DND-41 (cell line): Measurements from ENCODE around the gene BRD9.
"Not testable (repeated sequence)": the region's sequence is repeated elsewhere in the genome, so short reads cannot be mapped to it uniquely, and the experiment has no call there.

Experiments
- ATAC-seq: fragments of 200-7000 bp; cut with Tn5 transposase; 3 replicates; pipeline ENCODE4 v1.9.1; 2021; ENCODE audit warnings: low read depth; ENCODE audit not compliant: insufficient read depth
- DNase-seq: peaks from one replicate; pipeline ENCODE4 v3.0.0-alpha.2; 2020
- H2AFZ ChIP-seq: 2 replicates; pipeline ENCODE4 v1.6.0; 2012; ENCODE audit warnings: low read depth, low read length
- H3K27ac ChIP-seq: 2 replicates; pipeline ENCODE4 v1.5.1; 2012; ENCODE audit warnings: low read length, inconsistent platforms
- H3K27me3 ChIP-seq: fragments of 200-600 bp; sonication (generic); 2 replicates; pipeline ENCODE4 v1.6.0; 2012; ENCODE audit warnings: low read length, mild to moderate bottlenecking, inconsistent platforms; ENCODE audit not compliant: insufficient read depth, poor library complexity
- H3K36me3 ChIP-seq: 2 replicates; pipeline ENCODE4 v1.5.1; 2012; ENCODE audit warnings: low read length, inconsistent platforms; ENCODE audit not compliant: insufficient read depth
- H3K4me1 ChIP-seq: 2 replicates; pipeline ENCODE4 v1.5.1; 2012; ENCODE audit warnings: mild to moderate bottlenecking, low read length; ENCODE audit not compliant: insufficient read depth
- H3K4me2 ChIP-seq: 2 replicates; pipeline ENCODE4 v1.6.0; 2012; ENCODE audit warnings: mild to moderate bottlenecking, moderate library complexity, low read length, inconsistent platforms; ENCODE audit not compliant: insufficient read depth
- H3K4me3 ChIP-seq, 2 experiments: fragments of 200-600 bp in 1 of 2; shearing (Covaris generic) in 1 of 2; 2 replicates each; pipeline ENCODE4 v1.5.1; 2012 to 2016; ENCODE audit warnings: inconsistent platforms in 2 of 2, low read length in 2 of 2, mild to moderate bottlenecking in 2 of 2, low read depth in 1 of 2, moderate library complexity in 1 of 2
- H3K79me2 ChIP-seq: 2 replicates; pipeline ENCODE4 v1.6.0; 2012; ENCODE audit warnings: low read length, inconsistent platforms; ENCODE audit not compliant: insufficient read depth
- H3K9ac ChIP-seq: 2 replicates; pipeline ENCODE4 v1.6.0; 2012; ENCODE audit warnings: low read depth, mild to moderate bottlenecking, inconsistent platforms, low read length, moderate library complexity
- H3K9me3 ChIP-seq: 2 replicates; pipeline ENCODE4 v1.5.1; 2012; ENCODE audit warnings: low read length, moderate library complexity, mild to moderate bottlenecking, inconsistent platforms; ENCODE audit not compliant: insufficient read depth, severe bottlenecking
- H4K20me1 ChIP-seq: 2 replicates; pipeline ENCODE4 v1.6.0; 2012; ENCODE audit warnings: low read length; ENCODE audit not compliant: insufficient read depth
- EZH2 ChIP-seq: IDR thresholded peaks from 3 replicates; pipeline ENCODE4 v1.6.1; 2012; ENCODE audit warnings: borderline replicate concordance, low read depth, mild to moderate bottlenecking, moderate library complexity, low read length, inconsistent platforms; ENCODE audit not compliant: severe bottlenecking
- TF ChIP-seq, protein P1 (sequence below): IDR thresholded peaks from 2 replicates; pipeline ENCODE4 v1.5.1; 2012; ENCODE audit warnings: borderline replicate concordance, low read length, moderate library complexity, mild to moderate bottlenecking; ENCODE audit not compliant: poor library complexity, severe bottlenecking; ENCODE audit errors: extremely low read depth

Gene BRD9

DNA sequence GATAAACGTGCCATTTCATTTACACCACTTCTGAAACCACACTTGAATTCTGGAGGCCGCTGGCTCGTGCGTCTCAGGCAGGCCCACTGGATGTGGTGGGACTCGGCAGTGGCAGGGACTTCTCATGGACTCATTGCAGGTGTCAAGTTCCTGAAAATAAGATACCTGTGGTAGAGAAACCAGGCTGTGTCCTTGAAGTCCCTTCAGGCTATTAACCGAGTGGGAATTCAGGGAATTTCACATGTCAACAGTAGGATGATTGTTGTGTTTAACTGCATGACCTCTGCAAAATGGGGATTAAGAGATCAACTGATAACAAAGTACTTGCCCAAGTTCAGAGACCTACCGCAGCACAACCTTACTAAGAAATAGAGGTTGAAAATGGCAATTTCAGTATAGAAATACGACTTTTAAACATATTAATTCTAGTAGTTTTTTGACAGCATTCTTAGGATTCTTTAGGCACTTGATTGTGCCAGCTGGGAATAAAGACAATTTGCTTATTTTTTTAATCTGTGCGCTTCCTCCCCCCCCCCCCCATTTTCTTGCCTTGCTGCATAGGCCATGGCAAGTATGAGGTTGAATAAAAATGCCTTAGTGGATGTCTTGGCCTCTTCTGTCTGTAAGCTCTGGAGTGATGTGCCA is 26.9 kb upstream of the BRD9 start:
- Histone ChIP-seq H2AFZ (no peak overlapping the region), H3K36me3 (peaks cover 61% of the 10 kb centered on the region), H3K27ac (no peak overlapping the region), H3K4me2 (no peak overlapping the region), H3K9me3 (no peaks in the 10 kb centered on the region), H3K79me2 (no peaks in the 10 kb centered on the region), H3K27me3 (no peaks in the 10 kb centered on the region), H3K4me3 (no peak overlapping the region), H3K4me1 (peaks cover 3% of the 10 kb centered on the region), H4K20me1 (peaks cover 7% of the 10 kb centered on the region; the same call in 1 of the 2 replicates), H3K9ac (no peak overlapping the region)
- DNase-seq (no peak), ATAC-seq (no peak)
- TF ChIP-seq, protein P1, sequence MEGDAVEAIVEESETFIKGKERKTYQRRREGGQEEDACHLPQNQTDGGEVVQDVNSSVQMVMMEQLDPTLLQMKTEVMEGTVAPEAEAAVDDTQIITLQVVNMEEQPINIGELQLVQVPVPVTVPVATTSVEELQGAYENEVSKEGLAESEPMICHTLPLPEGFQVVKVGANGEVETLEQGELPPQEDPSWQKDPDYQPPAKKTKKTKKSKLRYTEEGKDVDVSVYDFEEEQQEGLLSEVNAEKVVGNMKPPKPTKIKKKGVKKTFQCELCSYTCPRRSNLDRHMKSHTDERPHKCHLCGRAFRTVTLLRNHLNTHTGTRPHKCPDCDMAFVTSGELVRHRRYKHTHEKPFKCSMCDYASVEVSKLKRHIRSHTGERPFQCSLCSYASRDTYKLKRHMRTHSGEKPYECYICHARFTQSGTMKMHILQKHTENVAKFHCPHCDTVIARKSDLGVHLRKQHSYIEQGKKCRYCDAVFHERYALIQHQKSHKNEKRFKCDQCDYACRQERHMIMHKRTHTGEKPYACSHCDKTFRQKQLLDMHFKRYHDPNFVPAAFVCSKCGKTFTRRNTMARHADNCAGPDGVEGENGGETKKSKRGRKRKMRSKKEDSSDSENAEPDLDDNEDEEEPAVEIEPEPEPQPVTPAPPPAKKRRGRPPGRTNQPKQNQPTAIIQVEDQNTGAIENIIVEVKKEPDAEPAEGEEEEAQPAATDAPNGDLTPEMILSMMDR: no peak
- no peak for TF ChIP-seq EZH2

DNA sequence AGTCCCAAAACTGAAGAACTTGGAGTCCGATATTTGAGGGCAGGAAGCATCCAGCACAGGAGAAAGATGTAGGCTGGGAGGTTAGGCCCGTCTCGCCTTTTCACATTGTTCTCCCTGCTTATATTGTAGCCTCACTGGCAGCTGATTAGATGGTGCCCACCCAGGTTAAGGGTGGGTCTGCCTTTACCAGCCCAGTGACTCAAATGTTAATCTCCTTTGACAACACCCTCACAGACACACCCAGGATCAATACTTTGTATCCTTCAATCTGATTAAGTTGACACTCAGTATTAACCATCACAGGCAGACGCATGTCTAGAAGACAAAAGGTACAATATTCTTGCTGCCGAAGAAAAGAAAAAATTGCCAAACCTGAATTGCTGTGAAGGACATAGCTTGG is 26.1 kb upstream of the BRD9 start:
- ATAC-seq, H3K27me3 ChIP-seq, H3K9ac ChIP-seq, H3K4me2 ChIP-seq, H3K27ac ChIP-seq, H3K79me2 ChIP-seq, H3K9me3 ChIP-seq, H2AFZ ChIP-seq, DNase-seq, H3K4me1 ChIP-seq, H3K4me3 ChIP-seq: not testable (repeated sequence)
- peaks cover 69% of the 10 kb centered on the region for H3K36me3 ChIP-seq
- H4K20me1 ChIP-seq: peaks cover 12% of the 10 kb centered on the region; the same call in 1 of the 2 replicates

DNA sequence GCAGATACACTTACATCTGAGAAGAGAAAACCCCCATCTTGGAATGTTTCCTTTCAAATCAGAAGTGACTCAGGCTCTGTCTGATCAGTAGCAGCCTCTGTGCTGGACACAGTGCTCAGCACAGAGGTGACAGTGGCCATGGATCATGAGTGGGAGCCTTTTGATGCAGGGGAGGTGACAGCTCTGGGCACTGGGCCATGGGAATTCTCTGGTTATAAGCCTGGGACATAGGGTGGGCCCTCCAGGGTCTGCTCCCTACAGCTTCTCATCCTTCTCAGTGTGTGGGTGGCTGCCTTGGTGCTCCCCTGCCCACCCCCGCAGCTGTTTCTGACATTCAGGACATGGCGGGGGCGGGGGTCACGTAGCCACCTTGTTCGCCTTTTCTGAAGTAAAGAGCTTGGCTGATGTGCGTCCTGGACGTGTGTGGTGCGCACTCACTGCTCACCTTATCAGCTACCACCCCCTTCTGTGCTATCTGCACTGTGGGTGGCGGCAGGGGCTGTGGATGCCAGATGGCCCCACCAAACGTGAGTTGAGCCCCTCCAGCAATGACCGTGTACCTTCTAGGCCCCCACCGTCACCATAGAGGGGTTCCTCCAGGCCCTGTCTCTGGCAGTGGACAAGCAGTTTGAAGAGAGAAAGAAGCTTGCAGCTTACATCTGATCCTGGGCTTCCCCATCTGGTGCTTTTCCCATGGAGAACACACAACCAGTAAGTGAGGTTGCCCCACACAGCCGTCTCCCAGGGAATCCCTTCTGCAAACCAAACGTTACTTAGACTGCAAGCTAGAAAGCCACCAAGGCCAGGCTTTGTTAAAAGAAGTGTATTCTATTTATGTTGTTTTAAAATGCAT is 24.1 kb upstream of the BRD9 start:
- TF ChIP-seq, protein P1: no peak
- no peak for TF ChIP-seq EZH2
- Histone ChIP-seq H3K79me2 (no peaks in the 10 kb centered on the region), H3K27ac (no peak overlapping the region), H2AFZ (no peak overlapping the region), H4K20me1 (peaks cover 12% of the 10 kb centered on the region; the same call in 1 of the 2 replicates), H3K9ac (no peak overlapping the region), H3K9me3 (no peaks in the 10 kb centered on the region), H3K4me3 (no peak overlapping the region), H3K36me3 (peaks cover 77% of the 10 kb centered on the region), H3K4me2 (no peak overlapping the region), H3K4me1 (no peaks in the 10 kb centered on the region), H3K27me3 (no peaks in the 10 kb centered on the region)
- DNase-seq: no peak
- no peak for ATAC-seq

DNA sequence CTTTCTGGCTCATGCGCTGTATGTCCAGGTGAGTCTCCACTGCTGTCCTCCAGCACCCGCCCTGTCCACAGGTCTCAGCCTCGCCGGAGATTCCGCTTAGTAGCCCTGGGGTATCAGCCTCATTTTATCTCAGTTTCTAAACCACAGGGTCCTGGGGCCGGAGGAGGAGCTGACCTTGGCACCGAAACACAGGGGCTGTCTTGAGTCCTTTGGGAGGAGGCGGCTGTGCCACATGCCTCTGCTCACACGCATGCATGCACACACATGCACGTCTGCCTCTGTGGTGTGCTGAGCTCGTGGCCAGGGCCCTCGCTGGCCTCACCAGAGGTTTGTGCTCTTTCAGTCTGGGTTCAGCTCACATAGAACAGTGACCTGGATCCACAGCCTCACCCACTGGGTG is 23.3 kb upstream of the BRD9 start:
- Histone ChIP-seq H2AFZ (no peak overlapping the region), H3K9me3 (no peaks in the 10 kb centered on the region), H3K9ac (no peak overlapping the region), H3K4me3 (no peak overlapping the region), H3K4me2 (no peak overlapping the region), H3K79me2 (no peaks in the 10 kb centered on the region), H3K27ac (no peak overlapping the region), H3K36me3 (peaks cover 80% of the 10 kb centered on the region), H3K27me3 (no peaks in the 10 kb centered on the region), H4K20me1 (peaks cover 14% of the 10 kb centered on the region; the same call in 1 of the 2 replicates), H3K4me1 (no peaks in the 10 kb centered on the region)
- TF ChIP-seq EZH2: no peak
- TF ChIP-seq, protein P1: no peak
- DNase-seq (no peak), ATAC-seq (no peak)

DNA sequence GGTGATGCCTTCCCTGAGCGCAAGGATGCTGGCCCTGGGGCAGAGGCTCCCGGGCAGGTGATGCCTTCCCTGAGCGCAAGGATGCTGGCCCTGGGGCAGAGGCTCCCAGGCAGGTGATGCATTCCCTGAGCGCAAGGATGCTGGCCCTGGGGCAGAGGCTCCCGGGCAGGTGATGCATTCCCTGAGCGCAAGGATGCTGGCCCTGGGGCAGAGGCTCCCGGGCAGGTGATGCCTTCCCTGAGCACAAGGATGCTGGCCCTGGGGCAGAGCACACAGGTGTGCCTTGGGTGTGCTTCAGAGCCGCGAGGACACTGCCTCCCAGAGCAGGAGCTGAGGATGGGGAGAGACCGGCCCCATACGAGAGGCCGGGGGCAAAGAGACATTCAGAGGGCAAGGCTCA is 22.7 kb upstream of the BRD9 start:
- H3K9me3 ChIP-seq, H3K9ac ChIP-seq, H3K27ac ChIP-seq, H3K27me3 ChIP-seq, H3K4me1 ChIP-seq, ATAC-seq, H3K4me3 ChIP-seq, H3K4me2 ChIP-seq, H2AFZ ChIP-seq, DNase-seq, H3K79me2 ChIP-seq: not testable (repeated sequence)
- Histone ChIP-seq H4K20me1 (peaks cover 14% of the 10 kb centered on the region), H3K36me3 (peaks cover 86% of the 10 kb centered on the region)
